HCT116 (cell line): ENCODE results near the gene AIFM2. TPM values are rescaled to one million over a fixed set of nuclear protein-coding genes. Genes with fewer than 3 reads are reported as not detected.

ENCODE experiments used
- ATAC-seq: fragments of 200-7000 bp; cut with Tn5 transposase; 2 replicates; pipeline ENCODE4 v1.9.1; 2020; ENCODE audit warnings: mild to moderate bottlenecking, moderate library complexity
- BruUV-seq: library from RNA; stranded (reverse); fragments of 400-500 nt; replicated peaks from 2 replicates; lab custom pipeline; 2021; lab: Mats Ljungman, UMichigan
- CTCF ChIA-PET: fragments of 300-600 bp; sonication (Branson Sonifier 250); formaldehyde crosslinking; loops from one replicate; lab custom pipeline; 2021; ENCODE audit warnings: antibody characterized with exemption; lab: Charles Lee
- POLR2A ChIA-PET: fragments of 300-600, 350-600 bp; sonication (Branson Sonifier 250); formaldehyde crosslinking; loops from one replicate; lab custom pipeline; 2021; ENCODE audit warnings: antibody characterized with exemption; lab: Charles Lee
- RAD21 ChIA-PET, 2 experiments: fragments of 300-600 bp; sonication (Branson Sonifier 250); formaldehyde crosslinking; loops; one replicate each; lab custom pipeline; 2023; ENCODE audit warnings: low total read pairs in 2 of 2; ENCODE audit not compliant: uncharacterized antibody in 2 of 2, unreplicated experiment in 2 of 2, low non-redundant PET in 1 of 2; lab: Charles Lee
- DNase-seq: peaks from one replicate; pipeline ENCODE4 v3.0.0-alpha.2; 2010; ENCODE audit warnings: low read depth, low spot score
- H2AFZ ChIP-seq: fragments of 200-600 bp; shearing (Covaris generic), sonication (generic); 2 replicates; pipeline ENCODE4 v1.6.1; 2017; ENCODE audit warnings: low read depth, mixed run types, mixed read lengths, antibody characterized with exemption, low read length; ENCODE audit not compliant: poor library complexity, severe bottlenecking
- H3K27ac ChIP-seq: 2 replicates; pipeline ENCODE4 v1.5.1; 2012; ENCODE audit warnings: low read depth, low read length
- H3K27me3 ChIP-seq: fragments of 200-600 bp; sonication (generic); 2 replicates; pipeline ENCODE4 v1.6.1; 2016; ENCODE audit warnings: mixed run types, low read length, mixed read lengths; ENCODE audit not compliant: insufficient read depth
- H3K36me3 ChIP-seq, 2 experiments: fragments of 200-500 bp in 1 of 2; fragments of 200-600 bp in 1 of 2; sonication (Bioruptor generic) in 1 of 2; sonication (generic) in 1 of 2; 2 replicates each; pipeline versions ENCODE4 v1.5.1 to v1.6.1; 2014 to 2016; ENCODE audit warnings: low read length in 2 of 2, inconsistent platforms in 1 of 2, mixed read lengths in 1 of 2, mixed run types in 1 of 2; ENCODE audit not compliant: insufficient read depth in 2 of 2, control insufficient read depth in 1 of 2
- H3K4me1 ChIP-seq, 2 experiments: fragments of 200-600 bp in 1 of 2; sonication (generic) in 1 of 2; 2 replicates each; pipeline versions ENCODE4 v1.5.1 to v1.6.1; 2012 to 2017; ENCODE audit warnings: low read length in 2 of 2, inconsistent platforms in 1 of 2, mild to moderate bottlenecking in 1 of 2, mixed read lengths in 1 of 2, mixed run types in 1 of 2, moderate library complexity in 1 of 2; ENCODE audit not compliant: insufficient read depth in 2 of 2, control insufficient read depth in 1 of 2
- H3K4me2 ChIP-seq: fragments of 200-600 bp; sonication (generic); 2 replicates; pipeline ENCODE4 v1.6.1; 2017; ENCODE audit warnings: mixed run types, low read length, mixed read lengths
- H3K4me3 ChIP-seq, 2 experiments: fragments of 200-600 bp in 1 of 2; sonication (generic) in 1 of 2; replicated peaks in 1 of 2; 2 replicates each; pipeline ENCODE4 v1.5.1; 2011 to 2016; ENCODE audit warnings: low read length in 2 of 2, control low read depth in 1 of 2, low read depth in 1 of 2, mild to moderate bottlenecking in 1 of 2, mixed read lengths in 1 of 2, mixed run types in 1 of 2
- H3K79me2 ChIP-seq: fragments of 200-600 bp; sonication (generic); 2 replicates; pipeline ENCODE4 v1.6.1; 2017; ENCODE audit warnings: mild to moderate bottlenecking, mixed run types, low read length, moderate library complexity, mixed read lengths; ENCODE audit not compliant: insufficient read depth
- H3K9ac ChIP-seq: fragments of 200-600 bp; sonication (generic); 2 replicates; pipeline ENCODE4 v1.6.1; 2016; ENCODE audit warnings: low read length, mixed read lengths
- H3K9me2 ChIP-seq: fragments of 200-600 bp; sonication (generic), shearing (Covaris generic); 2 replicates; pipeline ENCODE4 v1.6.1; 2017; ENCODE audit warnings: mixed run types, mild to moderate bottlenecking, moderate library complexity; ENCODE audit not compliant: insufficient read depth
- H3K9me3 ChIP-seq, 2 experiments: fragments of 200-500 bp in 1 of 2; fragments of 200-600 bp in 1 of 2; sonication (Bioruptor generic) in 1 of 2; sonication (generic) in 1 of 2; 2 replicates each; pipeline ENCODE4 v1.6.1; 2014 to 2017; ENCODE audit warnings: low read length in 2 of 2, mixed read lengths in 2 of 2, inconsistent platforms in 1 of 2, low read depth in 1 of 2, mild to moderate bottlenecking in 1 of 2, mixed run types in 1 of 2, moderate library complexity in 1 of 2; ENCODE audit not compliant: control insufficient read depth in 1 of 2, insufficient read depth in 1 of 2
- H4K20me1 ChIP-seq: fragments of 200-600 bp; sonication (generic), shearing (Covaris generic); 2 replicates; pipeline ENCODE4 v1.6.1; 2017; ENCODE audit warnings: mixed run types, mild to moderate bottlenecking, moderate library complexity; ENCODE audit not compliant: insufficient read depth
- CBX3 ChIP-seq: IDR thresholded peaks from 2 replicates; pipeline ENCODE4 v1.6.1; 2012; ENCODE audit warnings: low read depth
- EGR1 ChIP-seq: IDR thresholded peaks from 2 replicates; pipeline ENCODE4 v1.6.1; 2012; ENCODE audit warnings: low read depth
- ELF1 ChIP-seq: IDR thresholded peaks from 2 replicates; pipeline ENCODE4 v1.6.1; 2012; ENCODE audit warnings: low read depth, borderline replicate concordance
- EZH2 ChIP-seq: fragments of 200-600 bp; sonication (generic); IDR thresholded peaks from 2 replicates; pipeline ENCODE4 v1.6.1; 2017; ENCODE audit warnings: antibody characterized with exemption, mixed run types
- EZH2phosphoT487 ChIP-seq: fragments of 200-600 bp; IDR thresholded peaks from 2 replicates; pipeline ENCODE4 v1.6.1; 2018; ENCODE audit warnings: antibody characterized with exemption, borderline replicate concordance
- FOSL1 ChIP-seq: IDR thresholded peaks from 2 replicates; pipeline ENCODE4 v1.6.1; 2012; ENCODE audit warnings: low read depth
- JUND ChIP-seq: IDR thresholded peaks from 2 replicates; pipeline ENCODE4 v1.6.1; 2012
- POLR2A ChIP-seq: IDR thresholded peaks from 2 replicates; pipeline ENCODE4 v1.7.0; 2011; ENCODE audit warnings: borderline replicate concordance; ENCODE audit not compliant: insufficient read depth, insufficient read length; ENCODE audit errors: extremely low read depth
- POLR2AphosphoS5 ChIP-seq: IDR thresholded peaks from 2 replicates; pipeline ENCODE4 v1.6.1; 2011; ENCODE audit warnings: mild to moderate bottlenecking, low read depth, low read length, moderate library complexity
- RAD21 ChIP-seq: IDR thresholded peaks from 2 replicates; pipeline ENCODE4 v1.6.1; 2012; ENCODE audit warnings: low read depth, mild to moderate bottlenecking
- SIN3A ChIP-seq: IDR thresholded peaks from 2 replicates; pipeline ENCODE4 v1.6.1; 2012; ENCODE audit warnings: low read depth
- SP1 ChIP-seq: IDR thresholded peaks from 2 replicates; pipeline ENCODE4 v1.6.1; 2012; ENCODE audit warnings: low read depth
- SRF ChIP-seq: IDR thresholded peaks from 2 replicates; pipeline ENCODE4 v1.6.1; 2012; ENCODE audit warnings: low read depth
- YY1 ChIP-seq: IDR thresholded peaks from 2 replicates; pipeline ENCODE4 v1.6.1; 2011; ENCODE audit warnings: low read length, low read depth, moderate library complexity, mild to moderate bottlenecking; ENCODE audit not compliant: insufficient replicate concordance; ENCODE audit errors: extremely low read depth
- ZFX ChIP-seq: fragments of 450-650 bp; IDR thresholded peaks from 2 replicates; pipeline ENCODE4 v1.6.1; 2017
- intact Hi-C: fragments of 100-400 bp; cut with micrococcal nuclease; formaldehyde crosslinking; loops from 2 replicates; pipeline ENCODE4 v1.10.0; 2022
- total RNA-seq: library from RNA; stranded (reverse); gene quantifications from one replicate; pipeline ENCODE4 v1.2.1, GENCODE V29; 2021; ENCODE audit not compliant: unreplicated experiment
- TF ChIP-seq, protein P1 (sequence below): IDR thresholded peaks from 2 replicates; pipeline ENCODE4 v1.6.1; 2012
- TF ChIP-seq, protein P2 (sequence below): IDR thresholded peaks from 2 replicates; pipeline ENCODE4 v1.6.1; 2011; ENCODE audit warnings: mild to moderate bottlenecking, low read length, moderate library complexity; ENCODE audit not compliant: insufficient replicate concordance; ENCODE audit errors: extremely low read depth
- TF ChIP-seq, protein P3 (sequence below): IDR thresholded peaks from 2 replicates; pipeline ENCODE4 v1.6.1; 2012

The AIFM2 gene
- total RNA-seq, 1 experiment from 2014 or later, result 20.0 TPM

DNA sequence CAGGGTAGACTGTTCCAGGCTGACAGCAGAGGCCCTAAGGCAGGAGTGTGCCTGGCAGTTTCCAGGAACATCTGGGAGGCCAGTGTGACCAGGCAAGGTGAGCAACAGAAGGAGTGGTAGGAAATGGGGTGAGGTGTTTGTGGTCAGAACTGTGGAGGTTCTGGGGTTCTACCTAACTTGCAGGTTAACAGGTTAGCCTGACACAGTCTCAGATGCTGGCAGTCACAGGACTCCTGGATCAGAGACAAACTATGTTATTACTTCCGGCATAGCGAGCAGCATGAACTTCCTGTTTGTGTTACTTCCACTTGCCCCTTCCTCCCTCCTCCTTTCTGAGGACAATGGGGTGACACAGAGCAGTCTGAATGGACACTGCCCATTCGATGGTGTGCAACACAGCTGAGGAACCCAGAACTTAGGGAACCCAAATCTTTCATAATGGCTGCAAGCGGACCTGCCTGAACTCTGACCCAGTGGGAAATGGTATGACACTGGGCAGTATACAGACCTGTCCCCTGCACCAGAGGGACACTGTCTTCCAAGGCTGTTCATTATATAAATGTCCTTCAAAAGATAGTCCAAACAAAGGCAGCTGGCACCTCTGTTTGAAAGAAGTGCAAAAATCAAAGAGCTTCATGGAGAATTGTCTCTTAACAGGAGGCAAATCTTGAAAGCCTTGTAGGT, 41.6 kb upstream of the AIFM2 start:
- TF ChIP-seq ZFX (no peak), EZH2phosphoT487 (no peak), SRF (no peak), ELF1 (no peak), YY1 (no peak), JUND (no peak), SIN3A (no peak), SP1 (no peak), EZH2 (no peak), FOSL1 (no peak), CBX3 (no peak), POLR2A (no peak), RAD21 (no peak), EGR1 (no peak), POLR2AphosphoS5 (no peak)
- TF ChIP-seq, protein P1, sequence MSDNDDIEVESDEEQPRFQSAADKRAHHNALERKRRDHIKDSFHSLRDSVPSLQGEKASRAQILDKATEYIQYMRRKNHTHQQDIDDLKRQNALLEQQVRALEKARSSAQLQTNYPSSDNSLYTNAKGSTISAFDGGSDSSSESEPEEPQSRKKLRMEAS, result no peak
- TF ChIP-seq, protein P2, sequence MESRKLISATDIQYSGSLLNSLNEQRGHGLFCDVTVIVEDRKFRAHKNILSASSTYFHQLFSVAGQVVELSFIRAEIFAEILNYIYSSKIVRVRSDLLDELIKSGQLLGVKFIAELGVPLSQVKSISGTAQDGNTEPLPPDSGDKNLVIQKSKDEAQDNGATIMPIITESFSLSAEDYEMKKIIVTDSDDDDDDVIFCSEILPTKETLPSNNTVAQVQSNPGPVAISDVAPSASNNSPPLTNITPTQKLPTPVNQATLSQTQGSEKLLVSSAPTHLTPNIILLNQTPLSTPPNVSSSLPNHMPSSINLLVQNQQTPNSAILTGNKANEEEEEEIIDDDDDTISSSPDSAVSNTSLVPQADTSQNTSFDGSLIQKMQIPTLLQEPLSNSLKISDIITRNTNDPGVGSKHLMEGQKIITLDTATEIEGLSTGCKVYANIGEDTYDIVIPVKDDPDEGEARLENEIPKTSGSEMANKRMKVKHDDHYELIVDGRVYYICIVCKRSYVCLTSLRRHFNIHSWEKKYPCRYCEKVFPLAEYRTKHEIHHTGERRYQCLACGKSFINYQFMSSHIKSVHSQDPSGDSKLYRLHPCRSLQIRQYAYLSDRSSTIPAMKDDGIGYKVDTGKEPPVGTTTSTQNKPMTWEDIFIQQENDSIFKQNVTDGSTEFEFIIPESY, result no peak
- TF ChIP-seq, protein P3, sequence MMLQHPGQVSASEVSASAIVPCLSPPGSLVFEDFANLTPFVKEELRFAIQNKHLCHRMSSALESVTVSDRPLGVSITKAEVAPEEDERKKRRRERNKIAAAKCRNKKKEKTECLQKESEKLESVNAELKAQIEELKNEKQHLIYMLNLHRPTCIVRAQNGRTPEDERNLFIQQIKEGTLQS, result no peak
- Histone ChIP-seq H3K27ac (no peak overlapping the region), H3K9me2 (no peaks in the 10 kb centered on the region), H4K20me1 (peaks cover 4% of the 10 kb centered on the region; the same call in 1 of the 2 replicates), H3K36me3 (no peaks in the 10 kb centered on the region), H3K4me2 (peak overlapping the region; percentile 17; the same call in 1 of the 2 replicates), H3K4me1 (peaks cover under 1 to 26% of the 10 kb centered on the region in 2 experiments; a peak in 3 of 4 replicates), H3K9ac (no peak overlapping the region), H3K27me3 (no peaks in the 10 kb centered on the region), H3K79me2 (peaks cover 20% of the 10 kb centered on the region), H3K9me3 (no peaks in the 10 kb centered on the region), H3K4me3 (no peak overlapping the region), H2AFZ (peak overlapping the region; percentile 38)
- ATAC-seq, result no peak
- no peak for DNase-seq
- RAD21 ChIA-PET, result no interaction called here
- no TSS peak for BruUV-seq
- intact Hi-C loops, result no loop called here
- POLR2A ChIA-PET, result no interaction called here
- CTCF ChIA-PET, result interaction anchor here (1.9 kb wide), 1 partner anchor 27 kb away, joined by 5 read pairs; the partner anchor contains the start of gene TYSND1
